Activated T-cell treated with anti-CD3 and anti-CD28 coated beads for 48 hours (primary cell): ENCODE results near the gene PGBD5.

Experiments
- DNase-seq: peaks from one replicate; pipeline ENCODE4 v3.0.0-alpha.2; 2020; ENCODE audit warnings: low read depth

PGBD5 gene

GRCh38 chr1:230300322-230301301 lies 125.5 kb downstream of the PGBD5 start:
- DNase-seq, result no peak

- no peak for DNase-seq
Measured at GRCh38 chr1:230299191-230300006, 126.7 kb downstream of the PGBD5 start.

- no peak for DNase-seq
Measured at GRCh38 chr1:230295367-230295766, 130.8 kb downstream of the PGBD5 start.

- DNase-seq, result no peak
Measured at GRCh38 chr1:230293390-230293700, 132.8 kb downstream of the PGBD5 start.

- no peak for DNase-seq
Measured at GRCh38 chr1:230292689-230293389, 133.3 kb downstream of the PGBD5 start.

GRCh38 chr1:230291731-230292620 lies 134.2 kb downstream of the PGBD5 start:
- DNase-seq, result no peak

GRCh38 chr1:230289350-230289644 lies 136.8 kb downstream of the PGBD5 start:
- DNase-seq, result no peak

- DNase-seq, result no peak
Measured at GRCh38 chr1:230288641-230289349, 137.3 kb downstream of the PGBD5 start.

GRCh38 chr1:230287674-230288315 lies 138.3 kb downstream of the PGBD5 start:
- DNase-seq, result no peak

GRCh38 chr1:230286890-230287269 lies 139.3 kb downstream of the PGBD5 start:
- no peak for DNase-seq

- DNase-seq, result no peak
Measured at GRCh38 chr1:230286166-230286889, 139.8 kb downstream of the PGBD5 start.

- no peak for DNase-seq
Measured at GRCh38 chr1:230285351-230285750, 140.8 kb downstream of the PGBD5 start.

- no peak for DNase-seq
Measured at GRCh38 chr1:230284891-230285290, 141.2 kb downstream of the PGBD5 start.

GRCh38 chr1:230283678-230284077 lies 142.5 kb downstream of the PGBD5 start:
- no peak for DNase-seq

- no peak for DNase-seq
Measured at GRCh38 chr1:230282157-230282556, 144.0 kb downstream of the PGBD5 start.

- DNase-seq, result no peak
Measured at GRCh38 chr1:230281556-230281955, 144.6 kb downstream of the PGBD5 start.

- DNase-seq, result no peak
Measured at GRCh38 chr1:230280906-230281413, 145.2 kb downstream of the PGBD5 start.

- DNase-seq, result no peak
Measured at GRCh38 chr1:230280054-230280795, 145.9 kb downstream of the PGBD5 start.

GRCh38 chr1:230279583-230279945 lies 146.6 kb downstream of the PGBD5 start:
- DNase-seq, result no peak
